Keratinocyte (primary cell): ENCODE measurements around the gene HOXB6.

Experiments used
- EZH2 ChIP-seq: IDR thresholded peaks from one replicate; pipeline ENCODE4 v1.6.1; 2012; ENCODE audit warnings: inconsistent platforms, mild to moderate bottlenecking, low read length, moderate library complexity
- TF ChIP-seq, protein P1 (sequence below), 3 experiments: IDR thresholded peaks in 1 of 3; conservative IDR thresholded peaks in 1 of 3; optimal IDR thresholded peaks in 1 of 3; 2 replicates in 2 of 3; 3 replicates in 1 of 3; pipeline versions ENCODE3 to v1.5.1; 2011; ENCODE audit warnings: low read length in 3 of 3, mild to moderate bottlenecking in 3 of 3, moderate library complexity in 2 of 3, control low read depth in 1 of 3, inconsistent platforms in 1 of 3; ENCODE audit not compliant: insufficient read depth in 2 of 3; ENCODE audit errors: extremely low read depth in 1 of 3

- TF ChIP-seq, protein P1, sequence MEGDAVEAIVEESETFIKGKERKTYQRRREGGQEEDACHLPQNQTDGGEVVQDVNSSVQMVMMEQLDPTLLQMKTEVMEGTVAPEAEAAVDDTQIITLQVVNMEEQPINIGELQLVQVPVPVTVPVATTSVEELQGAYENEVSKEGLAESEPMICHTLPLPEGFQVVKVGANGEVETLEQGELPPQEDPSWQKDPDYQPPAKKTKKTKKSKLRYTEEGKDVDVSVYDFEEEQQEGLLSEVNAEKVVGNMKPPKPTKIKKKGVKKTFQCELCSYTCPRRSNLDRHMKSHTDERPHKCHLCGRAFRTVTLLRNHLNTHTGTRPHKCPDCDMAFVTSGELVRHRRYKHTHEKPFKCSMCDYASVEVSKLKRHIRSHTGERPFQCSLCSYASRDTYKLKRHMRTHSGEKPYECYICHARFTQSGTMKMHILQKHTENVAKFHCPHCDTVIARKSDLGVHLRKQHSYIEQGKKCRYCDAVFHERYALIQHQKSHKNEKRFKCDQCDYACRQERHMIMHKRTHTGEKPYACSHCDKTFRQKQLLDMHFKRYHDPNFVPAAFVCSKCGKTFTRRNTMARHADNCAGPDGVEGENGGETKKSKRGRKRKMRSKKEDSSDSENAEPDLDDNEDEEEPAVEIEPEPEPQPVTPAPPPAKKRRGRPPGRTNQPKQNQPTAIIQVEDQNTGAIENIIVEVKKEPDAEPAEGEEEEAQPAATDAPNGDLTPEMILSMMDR (optimal IDR thresholded peaks at IDR 0.05 in 1 of 3, IDR thresholded peaks at IDR 0.05 in 1 of 3, conservative IDR thresholded peaks at IDR 0.05 in 1 of 3; ENCODE audit: extremely low read depth in 1 of 3, insufficient read depth in 2 of 3, low read length in 3 of 3) = no peak
- TF ChIP-seq EZH2 = no peak
Observed at GRCh38 chr17:48582750-48583069, 22.1 kb downstream of the HOXB6 start.
